Brain microvascular endothelial cell (primary cell): ENCODE measurements around the gene NFXL1.
"Not testable (repeated sequence)": the region's sequence is repeated elsewhere in the genome, so short reads cannot be mapped to it uniquely, and the experiment has no call there.

Experiments
- DNase-seq: peaks from one replicate; pipeline ENCODE4 v3.0.0-alpha.2; 2020
- H3K27ac ChIP-seq: fragments of 250-450 bp; sonication (Bioruptor Pico); 2 replicates; pipeline ENCODE4 v1.5.1; 2020; ENCODE audit warnings: mild to moderate bottlenecking, moderate library complexity
- H3K27me3 ChIP-seq: fragments of 250-450 bp; sonication (Bioruptor Pico); replicated peaks from 2 replicates; pipeline ENCODE4 v1.5.1; 2020; ENCODE audit warnings: mild to moderate bottlenecking
- H3K36me3 ChIP-seq: fragments of 250-450 bp; sonication (Bioruptor Pico); replicated peaks from 2 replicates; pipeline ENCODE4 v1.5.1; 2020; ENCODE audit warnings: mild to moderate bottlenecking
- H3K4me3 ChIP-seq: 2 replicates; pipeline ENCODE4 v1.5.1; 2011; ENCODE audit warnings: low read depth, mild to moderate bottlenecking, control low read depth, low read length, moderate library complexity
- in situ Hi-C: cut with HindIII; loops from 2 replicates; pipeline ENCODE4 v1.10.0; 2017; ENCODE audit warnings: low sequenced_read_pairs, low pct_ligation_motif_present
- TF ChIP-seq, protein P1 (sequence below): IDR thresholded peaks from 2 replicates; pipeline ENCODE4 v1.5.1; 2011; ENCODE audit warnings: low read depth, mild to moderate bottlenecking, moderate library complexity, low read length, control low read depth, inconsistent platforms; ENCODE audit errors: missing control alignments

Gene NFXL1

GRCh38 chr4:47926667-47927258 lies 12.4 kb upstream of the NFXL1 start:
- DNase-seq: peak; percentile 48
- Histone ChIP-seq H3K27me3 (no peaks in the 10 kb centered on the region), H3K36me3 (no peaks in the 10 kb centered on the region), H3K4me3 (peak overlapping the region; percentile 23), H3K27ac (no peak overlapping the region)
- TF ChIP-seq, protein P1, sequence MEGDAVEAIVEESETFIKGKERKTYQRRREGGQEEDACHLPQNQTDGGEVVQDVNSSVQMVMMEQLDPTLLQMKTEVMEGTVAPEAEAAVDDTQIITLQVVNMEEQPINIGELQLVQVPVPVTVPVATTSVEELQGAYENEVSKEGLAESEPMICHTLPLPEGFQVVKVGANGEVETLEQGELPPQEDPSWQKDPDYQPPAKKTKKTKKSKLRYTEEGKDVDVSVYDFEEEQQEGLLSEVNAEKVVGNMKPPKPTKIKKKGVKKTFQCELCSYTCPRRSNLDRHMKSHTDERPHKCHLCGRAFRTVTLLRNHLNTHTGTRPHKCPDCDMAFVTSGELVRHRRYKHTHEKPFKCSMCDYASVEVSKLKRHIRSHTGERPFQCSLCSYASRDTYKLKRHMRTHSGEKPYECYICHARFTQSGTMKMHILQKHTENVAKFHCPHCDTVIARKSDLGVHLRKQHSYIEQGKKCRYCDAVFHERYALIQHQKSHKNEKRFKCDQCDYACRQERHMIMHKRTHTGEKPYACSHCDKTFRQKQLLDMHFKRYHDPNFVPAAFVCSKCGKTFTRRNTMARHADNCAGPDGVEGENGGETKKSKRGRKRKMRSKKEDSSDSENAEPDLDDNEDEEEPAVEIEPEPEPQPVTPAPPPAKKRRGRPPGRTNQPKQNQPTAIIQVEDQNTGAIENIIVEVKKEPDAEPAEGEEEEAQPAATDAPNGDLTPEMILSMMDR: peak; percentile 88
- in situ Hi-C loops: no loop called here

- H3K4me3 ChIP-seq, H3K27ac ChIP-seq, H3K27me3 ChIP-seq, in situ Hi-C loops, DNase-seq, H3K36me3 ChIP-seq: not testable (repeated sequence)
These were observed 8.9 kb upstream of the NFXL1 start for GRCh38 chr4:47923261-47923608.

- in situ Hi-C loops, H3K4me3 ChIP-seq, H3K27me3 ChIP-seq, H3K27ac ChIP-seq, H3K36me3 ChIP-seq, DNase-seq: not testable (repeated sequence)
These were observed 8.3 kb upstream of the NFXL1 start for GRCh38 chr4:47922436-47923260.

DNA sequence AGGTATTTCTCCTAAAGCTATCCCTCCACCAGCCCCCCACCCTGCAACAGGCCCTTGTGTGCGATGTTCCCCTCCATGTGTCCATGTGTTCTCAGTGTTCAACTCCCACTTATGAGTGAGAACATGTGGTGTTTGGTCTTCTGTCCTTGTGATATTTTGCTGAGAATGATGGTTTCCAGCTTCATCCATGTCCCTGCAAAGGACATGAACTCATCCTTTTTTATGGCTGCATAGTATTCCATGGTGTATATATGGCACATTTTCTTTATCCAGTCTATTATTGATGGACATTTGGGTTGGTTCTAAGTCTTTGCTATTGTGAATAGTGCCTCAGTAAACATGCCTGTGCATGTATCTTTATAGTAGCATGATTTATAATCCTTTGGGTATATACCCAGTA lies 2.8 kb upstream of the NFXL1 start:
- DNase-seq, H3K4me3 ChIP-seq, H3K27me3 ChIP-seq, H3K27ac ChIP-seq, in situ Hi-C loops, H3K36me3 ChIP-seq: not testable (repeated sequence)

- Histone ChIP-seq H3K4me3 (no peak overlapping the region), H3K36me3 (peaks cover 2% of the 10 kb centered on the region), H3K27ac (no peak overlapping the region), H3K27me3 (no peaks in the 10 kb centered on the region)
- TF ChIP-seq, protein P1: no peak
- no peak for DNase-seq
- in situ Hi-C loops: no loop called here
These were observed 995 bp upstream of the NFXL1 start for GRCh38 chr4:47915378-47915777.

- Histone ChIP-seq H3K4me3 (peak overlapping the region; percentile 90), H3K27me3 (no peaks in the 10 kb centered on the region), H3K27ac (no peak overlapping the region), H3K36me3 (peaks cover 7% of the 10 kb centered on the region)
- in situ Hi-C loops: no loop called here
- TF ChIP-seq, protein P1: no peak
- no peak for DNase-seq
These were observed 499 bp upstream of the NFXL1 start for GRCh38 chr4:47914926-47915237.

DNA sequence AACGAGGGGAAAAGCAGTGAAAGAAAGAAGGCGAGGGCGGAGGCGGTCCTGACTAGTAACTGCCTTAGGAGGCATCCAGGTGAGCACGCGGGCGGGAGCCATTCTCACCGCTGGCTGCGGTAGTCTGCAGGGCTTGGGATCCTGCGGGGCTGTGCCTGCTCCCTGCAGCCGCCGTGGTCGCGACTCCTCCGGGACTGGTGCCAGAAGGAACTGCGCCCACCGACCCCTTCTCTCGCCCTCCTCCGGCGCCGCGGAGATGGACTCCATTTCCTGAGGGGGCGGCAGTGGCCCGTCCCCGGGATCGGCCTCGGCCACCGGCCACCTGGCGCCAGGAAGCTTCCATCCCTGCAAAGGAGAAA lies 543 bp downstream of the NFXL1 start:
- H3K4me3 ChIP-seq: peak overlapping the region; percentile 90
- peak overlapping the region; percentile 75 for H3K27ac ChIP-seq
- no peak for DNase-seq
- no peaks in the 10 kb centered on the region for H3K27me3 ChIP-seq
- in situ Hi-C loops: no loop called here
- TF ChIP-seq, protein P1: no peak
- H3K36me3 ChIP-seq: peaks cover 11% of the 10 kb centered on the region
